GM10847 (cell line): ENCODE data around the gene FGFBP1.

Experiments used
- POLR2A ChIP-seq: IDR thresholded peaks from 2 replicates; pipeline ENCODE4 v1.6.1; 2011; ENCODE audit not compliant: insufficient read length; ENCODE audit errors: extremely low read depth

The FGFBP1 gene

DNA sequence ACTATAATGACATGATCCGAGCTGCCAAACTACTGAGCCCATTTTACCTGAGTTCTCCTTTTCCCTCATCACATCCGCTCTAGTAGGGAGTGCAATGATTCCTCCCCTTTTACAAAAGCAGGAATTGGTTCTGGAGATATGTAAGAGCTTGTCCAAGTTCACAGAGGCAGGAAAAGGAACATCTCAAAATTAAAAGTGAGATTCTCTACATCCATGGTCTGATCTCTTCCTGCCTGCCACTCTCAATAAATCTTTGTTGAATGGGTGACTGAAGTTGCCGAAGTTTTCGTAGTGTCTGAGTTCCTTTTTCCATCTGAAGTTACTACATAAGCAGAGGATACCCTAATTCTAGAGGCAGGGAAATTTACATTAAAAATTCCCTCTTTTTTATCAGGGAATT lies at the start of gene FGFBP1:
FGFBP1 (minus strand) TSS at position 101 of the 400 bp plus-strand sequence. CDS start 2,108 bp downstream, outside the sequence.
- TF ChIP-seq POLR2A = no peak

DNA sequence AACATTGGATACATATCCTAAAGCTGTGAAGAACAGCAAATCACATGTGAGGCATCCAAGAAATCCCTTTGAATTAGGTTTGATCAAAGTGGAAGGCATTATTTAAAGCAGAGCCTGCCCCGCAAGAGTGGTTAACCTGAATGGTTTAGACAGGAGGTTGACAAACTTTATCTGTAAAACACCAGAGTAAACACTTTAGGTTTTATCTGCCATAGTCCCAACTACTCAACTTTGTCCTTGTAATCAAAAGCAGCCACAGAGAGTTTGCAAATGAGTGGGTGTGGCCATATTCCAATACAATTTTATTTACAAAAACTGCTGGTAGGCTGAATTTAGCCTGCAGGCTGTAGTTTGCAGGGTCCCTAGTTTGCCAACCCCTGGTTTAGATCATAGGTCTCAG lies 49.7 kb upstream of the FGFBP1 start:
- TF ChIP-seq POLR2A = no peak

DNA sequence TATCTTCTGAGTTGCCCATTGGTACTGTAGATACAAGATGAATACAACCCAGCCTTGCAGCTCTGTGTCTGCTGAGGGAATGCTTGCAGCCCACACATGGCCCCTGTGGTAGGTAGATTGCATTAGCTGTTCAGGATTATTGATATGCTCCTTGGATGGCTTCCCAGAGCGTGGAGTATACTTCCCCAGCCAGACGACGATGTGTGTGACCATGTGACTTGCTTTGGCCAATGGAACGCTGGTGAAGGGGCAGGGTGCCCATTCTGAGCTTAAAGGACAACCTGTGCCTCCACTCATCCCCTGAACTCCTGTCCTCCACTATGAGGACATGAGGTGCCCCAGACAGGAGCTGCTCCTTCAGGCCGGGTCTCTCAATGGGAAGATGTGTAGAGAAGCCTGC lies 48.4 kb upstream of the FGFBP1 start:
- no peak for TF ChIP-seq POLR2A

DNA sequence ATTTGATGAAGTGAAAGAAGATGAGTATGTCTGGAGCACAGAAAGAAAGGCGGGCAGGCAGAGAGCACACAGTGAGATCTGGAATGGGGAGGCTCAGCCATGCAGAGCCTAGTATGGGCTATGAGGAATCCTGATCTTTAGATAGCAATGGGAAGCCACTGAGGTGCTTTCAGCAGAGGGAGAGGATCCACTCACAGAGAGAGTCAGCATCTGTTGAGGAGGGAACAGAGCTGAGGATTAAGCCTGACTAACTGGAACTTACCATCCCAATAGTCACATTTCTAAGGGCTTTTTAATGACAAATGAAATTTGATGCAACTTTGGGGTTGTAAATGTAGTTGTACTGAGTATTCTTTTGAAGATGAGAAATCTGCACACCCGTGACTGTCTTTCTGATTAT lies 45.1 kb upstream of the FGFBP1 start:
- no peak for TF ChIP-seq POLR2A

DNA sequence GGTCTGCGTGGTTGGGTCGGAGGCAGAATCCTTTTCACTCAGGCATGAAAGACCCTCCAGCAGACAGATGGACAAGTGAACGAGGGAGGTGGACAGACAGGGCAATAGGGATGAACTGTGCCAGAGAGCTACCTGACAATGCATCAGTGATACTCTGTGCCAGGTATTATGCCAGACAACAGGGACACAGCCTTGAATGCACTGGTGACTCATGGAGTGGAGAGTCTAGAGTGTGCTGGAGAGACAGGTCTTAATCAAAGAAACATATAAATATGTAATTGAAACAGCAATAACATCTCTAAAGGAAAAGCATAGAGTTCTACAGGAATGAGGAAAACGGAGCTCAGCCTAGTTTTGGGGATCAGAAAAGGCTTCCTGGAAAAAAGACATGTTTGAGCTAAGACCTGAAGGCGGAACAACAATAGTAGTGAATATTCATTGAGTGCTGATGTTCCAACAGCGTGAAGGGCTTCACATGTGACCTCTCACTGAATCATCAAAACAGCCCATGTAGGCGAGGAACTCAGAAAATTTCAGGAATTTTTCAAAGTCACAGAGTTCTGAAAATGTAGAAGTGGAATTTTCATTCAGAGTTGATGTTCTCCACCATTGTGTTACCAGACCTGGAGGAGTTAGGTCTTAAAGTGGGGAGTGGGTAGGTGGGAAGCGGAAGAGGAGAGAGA lies 44.4 kb upstream of the FGFBP1 start:
- TF ChIP-seq POLR2A = no peak

DNA sequence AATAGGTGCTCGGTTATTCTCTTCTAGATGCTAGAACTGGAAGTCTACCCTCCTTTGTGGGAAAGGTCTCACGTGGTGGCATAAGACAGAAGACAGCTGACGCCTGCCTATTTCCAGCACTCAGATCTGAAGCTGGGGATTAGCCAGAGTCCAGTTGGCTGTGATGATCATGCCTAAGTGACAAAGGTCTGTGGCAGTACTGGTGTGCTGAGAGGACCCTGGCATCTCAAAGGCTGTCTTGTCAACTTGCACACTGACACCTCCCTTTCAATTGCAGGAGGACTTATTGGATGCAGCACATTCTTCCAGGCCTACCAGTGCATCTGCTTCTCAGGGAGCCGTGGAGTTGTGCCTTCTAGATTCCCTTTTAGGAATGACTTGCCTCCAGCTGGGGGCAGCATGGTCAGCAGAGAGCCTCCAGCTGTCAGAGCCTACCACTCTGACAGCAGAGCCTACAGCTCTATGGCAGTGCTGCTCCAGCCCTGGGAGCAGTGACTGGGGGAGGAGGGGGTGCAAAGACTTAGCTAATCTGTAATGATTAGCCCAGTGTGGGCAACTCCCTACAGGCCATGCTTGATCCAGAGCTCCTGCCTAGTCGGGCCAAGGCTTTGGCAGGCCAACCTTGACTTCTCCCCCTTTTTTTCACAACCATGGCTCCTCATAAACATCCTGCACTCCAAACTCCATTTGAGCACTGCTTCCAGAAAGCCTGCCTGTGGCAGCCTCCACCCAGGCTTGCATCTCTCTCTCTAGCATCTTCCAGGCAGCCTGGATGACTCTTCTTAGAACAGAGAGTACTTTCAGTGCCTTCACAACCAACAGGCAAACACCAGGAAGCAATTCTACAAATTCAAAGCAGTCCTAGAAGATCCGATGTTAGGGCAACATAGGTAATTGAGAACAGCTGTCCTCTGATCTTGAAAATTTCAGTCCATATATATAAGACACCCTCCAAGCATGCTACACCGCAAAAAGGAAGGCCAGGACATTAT lies 38.2 kb upstream of the FGFBP1 start:
- TF ChIP-seq POLR2A = no peak

DNA sequence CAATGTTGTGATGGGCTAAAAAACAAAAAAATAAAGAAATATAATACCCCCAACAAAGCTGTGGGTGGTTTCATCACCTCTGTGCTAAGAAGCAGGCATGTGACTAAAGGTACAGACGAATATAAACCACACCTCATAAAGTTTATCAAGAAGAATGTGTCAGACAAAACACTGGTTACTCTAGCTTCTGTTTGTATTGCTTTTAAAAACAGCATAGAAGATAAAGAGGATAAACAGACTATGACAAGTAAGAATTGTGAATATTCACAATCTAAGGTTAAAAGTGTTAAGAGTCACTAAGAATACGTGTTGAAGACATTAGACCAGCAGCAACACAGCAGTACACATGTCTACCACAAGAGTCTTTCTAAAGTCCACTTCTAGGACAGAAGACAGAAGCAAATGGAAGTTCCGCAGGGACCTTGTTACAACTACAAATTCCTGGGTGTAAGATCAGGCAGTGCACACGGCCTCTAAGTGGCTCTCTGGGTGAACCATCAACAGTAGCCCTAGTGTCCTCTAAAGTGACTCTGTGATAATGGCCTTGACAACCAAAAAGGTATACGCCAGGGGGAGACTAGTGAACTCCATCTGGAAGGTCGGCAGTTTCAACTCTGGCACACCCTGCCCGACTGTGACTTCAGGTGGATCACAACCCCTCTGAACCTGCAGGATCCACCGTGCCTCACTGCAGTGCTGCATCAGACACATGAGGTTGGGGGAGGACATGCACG lies 32.7 kb upstream of the FGFBP1 start:
- no peak for TF ChIP-seq POLR2A

DNA sequence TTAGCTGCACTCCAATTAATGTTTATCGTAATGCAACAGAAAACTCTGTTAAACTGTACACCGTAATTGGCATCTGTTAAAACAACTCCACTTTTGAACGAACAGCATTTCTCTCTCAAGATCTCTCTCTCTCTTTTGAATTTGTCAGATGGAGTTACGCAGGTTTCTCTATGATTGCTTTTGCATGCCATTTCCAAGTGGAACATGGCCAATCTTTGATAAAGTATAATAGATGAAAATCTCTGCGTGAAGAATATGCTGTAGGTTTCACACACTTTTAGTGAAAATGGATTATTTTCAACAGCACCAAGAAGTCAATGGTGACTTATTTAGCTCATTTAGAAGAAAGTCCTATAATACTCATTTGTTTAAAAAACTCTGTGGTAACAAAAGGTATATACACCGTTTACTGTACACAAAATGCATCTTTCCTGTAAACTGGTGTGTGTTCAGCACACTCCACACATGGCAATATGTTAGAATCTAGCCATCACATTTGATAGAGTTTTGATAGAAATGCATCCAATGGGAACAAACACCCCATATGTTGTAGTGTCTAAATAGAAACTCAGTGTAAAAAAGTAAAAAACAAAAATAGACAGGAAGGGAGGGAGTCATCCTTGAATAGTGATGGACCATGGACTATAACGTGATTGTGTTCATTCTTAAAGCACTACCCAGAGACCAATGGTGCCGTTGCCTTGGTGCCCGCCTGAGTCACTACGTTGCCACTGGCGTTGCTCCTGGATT lies 30.2 kb upstream of the FGFBP1 start:
- TF ChIP-seq POLR2A = no peak

DNA sequence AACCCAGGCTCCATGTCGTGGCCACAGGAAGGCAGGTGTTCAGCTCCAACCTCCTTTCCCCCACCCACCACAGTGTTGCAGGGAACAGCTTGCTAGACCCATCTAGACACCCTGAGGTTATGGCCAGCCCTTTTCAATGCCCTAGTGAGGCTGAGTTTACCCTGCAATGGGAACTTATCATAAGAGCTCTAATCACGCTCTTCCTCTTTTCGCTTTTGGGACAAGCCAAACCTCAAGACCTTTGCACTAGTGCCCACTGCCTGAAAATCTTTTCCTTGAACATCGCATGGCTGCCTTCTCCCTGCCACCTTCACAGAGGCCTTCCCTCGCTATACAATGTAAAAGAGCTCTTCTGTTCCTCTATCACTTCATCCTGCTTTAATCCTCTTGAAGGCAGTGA lies 26.8 kb upstream of the FGFBP1 start:
- no peak for TF ChIP-seq POLR2A

DNA sequence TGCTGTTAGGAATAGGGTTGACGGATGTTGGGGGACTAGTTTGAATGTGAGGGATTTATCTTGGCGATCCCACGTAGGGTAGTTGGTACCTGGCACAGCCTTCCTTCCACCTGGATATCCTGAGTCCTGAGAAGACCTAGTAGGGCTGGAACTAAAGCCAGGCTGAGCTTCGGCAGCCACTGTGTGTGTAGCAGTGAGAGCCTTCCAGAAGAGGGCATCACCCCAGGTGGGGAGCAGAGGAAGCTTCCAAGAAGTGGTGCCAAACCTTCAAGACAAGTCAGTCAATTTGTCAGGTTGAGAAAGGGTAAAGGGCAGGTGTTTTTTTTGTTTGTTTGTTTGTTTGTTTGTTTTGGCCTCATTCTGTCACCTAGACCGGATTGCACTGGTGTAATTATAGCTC lies 25.6 kb upstream of the FGFBP1 start:
- TF ChIP-seq POLR2A = no peak

DNA sequence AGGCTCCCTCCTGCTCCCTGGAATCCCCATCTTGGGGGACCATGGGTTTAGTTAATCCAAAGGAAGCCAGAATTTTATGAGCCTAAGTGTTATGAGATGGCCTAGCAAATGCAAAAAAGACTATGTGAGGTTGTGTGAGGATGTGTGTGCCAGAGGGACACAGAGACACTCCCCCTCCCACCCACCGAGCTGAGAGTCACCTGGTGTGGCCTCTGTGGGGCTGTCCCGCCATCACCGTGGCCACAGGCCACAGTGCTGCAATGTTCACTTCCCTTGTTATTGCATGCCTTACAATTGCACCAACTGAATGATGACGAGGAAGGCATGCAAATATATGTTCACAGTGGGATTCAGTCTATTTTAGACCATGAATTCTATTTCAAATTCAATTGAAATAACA lies 25.0 kb upstream of the FGFBP1 start:
- TF ChIP-seq POLR2A = no peak

DNA sequence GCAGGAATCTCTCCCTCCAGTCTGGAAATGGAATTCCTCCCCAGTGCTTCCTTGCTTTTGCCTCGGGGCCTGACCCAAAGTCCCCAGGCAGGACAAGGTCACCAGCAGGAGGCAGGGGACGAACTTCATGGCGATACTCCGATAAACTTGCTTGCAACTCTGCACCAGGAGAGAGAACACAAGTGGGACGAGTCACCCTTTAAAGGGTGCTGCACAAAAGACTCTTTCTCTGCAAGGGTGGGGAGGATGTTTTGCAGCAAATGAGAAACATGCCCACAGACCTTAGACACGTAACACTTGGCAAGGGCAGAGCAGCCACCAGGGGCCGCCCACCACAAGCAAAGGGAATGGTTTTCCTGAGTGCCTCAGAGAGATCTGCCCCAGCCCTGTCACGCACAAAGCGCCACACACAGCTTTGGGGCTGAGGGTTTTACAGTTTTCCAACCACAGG lies 24.5 kb upstream of the FGFBP1 start, which contains the start of gene FGFBP2:
FGFBP2 (minus strand) TSS at position 175 of the 451 bp plus-strand sequence; CDS start at position 129, 46 bp downstream.
- no peak for TF ChIP-seq POLR2A

DNA sequence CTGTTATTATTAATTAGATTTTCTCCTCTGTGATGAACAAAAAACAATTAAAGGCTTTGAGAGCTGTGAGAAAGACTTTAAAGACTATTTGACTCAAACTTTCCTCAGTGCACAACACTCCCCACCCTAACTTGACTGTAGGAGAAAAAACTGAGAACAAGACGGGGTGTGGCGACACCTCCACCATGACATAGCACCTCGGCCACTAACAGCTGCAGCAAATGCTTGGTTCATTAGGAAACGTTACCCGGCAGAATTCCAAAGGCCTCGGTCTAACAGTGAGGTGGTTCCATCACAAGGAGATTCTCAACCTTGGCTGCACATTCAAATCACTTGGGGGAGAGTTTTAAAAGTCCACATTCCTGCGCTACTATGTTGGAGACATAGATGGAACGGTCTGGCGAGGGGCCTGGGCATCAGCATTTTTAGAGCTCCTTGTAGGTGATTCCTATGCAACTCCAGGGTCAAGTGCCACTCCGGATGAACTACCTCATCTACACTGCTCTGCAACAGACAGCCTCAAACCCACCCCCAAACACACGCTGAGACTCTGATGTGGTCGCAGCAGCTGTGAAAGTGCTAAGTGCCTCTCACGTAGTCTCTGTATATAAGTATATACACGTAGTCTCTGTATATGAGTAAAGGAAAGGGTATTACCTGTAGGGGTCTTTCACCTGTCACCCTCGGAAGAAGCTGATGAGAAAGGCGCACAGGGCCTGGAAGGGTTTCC lies 23.4 kb upstream of the FGFBP1 start:
- no peak for TF ChIP-seq POLR2A

DNA sequence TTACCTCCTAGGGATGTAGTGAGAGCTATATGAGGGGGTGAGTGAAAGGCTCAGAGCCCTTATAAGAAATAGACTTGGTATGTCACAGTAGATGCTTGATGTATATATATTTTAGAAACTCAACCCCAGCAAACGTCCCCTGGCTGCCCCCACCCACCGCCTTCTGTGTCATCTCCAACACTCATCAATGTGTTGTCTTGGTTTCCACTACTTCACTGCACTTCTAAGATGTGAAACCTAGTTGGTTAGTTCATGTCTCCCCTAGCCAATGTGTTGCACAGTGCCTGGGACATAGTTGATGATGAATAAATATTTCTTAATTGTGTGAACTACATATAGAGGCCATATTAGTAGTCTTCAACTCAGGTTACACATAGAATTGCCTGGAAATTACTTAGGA lies 20.0 kb upstream of the FGFBP1 start:
- no peak for TF ChIP-seq POLR2A
